AG04450 (cell line): ENCODE measurements around the gene PGR. TPM values are rescaled to one million over a fixed set of nuclear protein-coding genes. Genes with fewer than 3 reads are reported as not detected.
"Not testable (repeated sequence)": the region's sequence is repeated elsewhere in the genome, so short reads cannot be mapped to it uniquely, and the experiment has no call there.

ENCODE experiments used
- CTCF ChIA-PET: fragments of 300-600, 350-600 bp; formaldehyde crosslinking; extraction: SDS; loops from one replicate; lab custom pipeline; 2022; ENCODE audit warnings: antibody characterized with exemption, inconsistent platforms; lab: Charles Lee
- POLR2A ChIA-PET: fragments of 350-600 bp; formaldehyde crosslinking; extraction: SDS; loops from one replicate; lab custom pipeline; 2021; ENCODE audit warnings: antibody characterized with exemption, inconsistent platforms; lab: Yijun Ruan, JAX
- DNase-seq: peaks from one replicate; pipeline ENCODE4 v3.0.0-alpha.2; 2011; ENCODE audit warnings: low read depth, low spot score
- H3K27ac ChIP-seq: one replicate; pipeline ENCODE4 v1.5.1; 2012; ENCODE audit warnings: low read depth, low read length, control low read depth
- H3K27me3 ChIP-seq: one replicate; pipeline ENCODE4 v1.6.0; 2012; ENCODE audit warnings: low read length; ENCODE audit not compliant: control insufficient read depth, insufficient read depth
- H3K4me3 ChIP-seq: 2 replicates; pipeline ENCODE4 v1.5.1; 2011; ENCODE audit warnings: mild to moderate bottlenecking, low read depth, low read length, control low read depth
- H3K9me3 ChIP-seq: 2 replicates; pipeline ENCODE4 v1.5.1; 2012; ENCODE audit warnings: low read length; ENCODE audit not compliant: control insufficient read depth, insufficient read depth
- polyA plus RNA-seq: library from polyadenylated mRNA; depleted of rRNA; stranded (reverse); fragments of >200 nt; gene quantifications from 2 replicates; pipeline ENCODE4 v1.2.3, GENCODE V29; 2011
- TF ChIP-seq, protein P1 (sequence below): IDR thresholded peaks from 2 replicates; pipeline ENCODE4 v1.5.1; 2011; ENCODE audit warnings: low read depth, low read length, control low read depth, inconsistent platforms

Gene PGR
- polyA plus RNA-seq, 1 experiment, result not detected

DNA sequence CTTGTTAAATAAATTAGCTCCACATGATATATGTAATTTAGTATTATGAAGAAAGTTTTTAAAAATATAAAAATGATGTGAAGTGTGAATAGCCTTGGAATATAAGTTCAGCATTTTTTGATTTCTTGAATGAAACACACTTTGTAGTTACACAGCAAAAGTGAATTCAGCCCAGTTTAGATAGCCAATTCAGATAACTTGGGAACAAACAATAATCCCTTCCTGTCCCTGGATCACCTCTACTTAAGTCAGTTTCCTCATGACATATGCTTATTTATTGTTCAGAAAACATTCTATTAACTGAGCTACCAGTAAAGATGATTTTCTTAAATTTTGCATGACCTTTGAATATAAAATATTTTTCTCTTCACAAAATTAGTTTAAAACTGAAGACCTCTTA lies 107.4 kb downstream of the PGR start:
- ChIA-PET CTCF (no interaction called here), POLR2A (no interaction called here)
- no peaks in the 10 kb centered on the region for H3K9me3 ChIP-seq

DNA sequence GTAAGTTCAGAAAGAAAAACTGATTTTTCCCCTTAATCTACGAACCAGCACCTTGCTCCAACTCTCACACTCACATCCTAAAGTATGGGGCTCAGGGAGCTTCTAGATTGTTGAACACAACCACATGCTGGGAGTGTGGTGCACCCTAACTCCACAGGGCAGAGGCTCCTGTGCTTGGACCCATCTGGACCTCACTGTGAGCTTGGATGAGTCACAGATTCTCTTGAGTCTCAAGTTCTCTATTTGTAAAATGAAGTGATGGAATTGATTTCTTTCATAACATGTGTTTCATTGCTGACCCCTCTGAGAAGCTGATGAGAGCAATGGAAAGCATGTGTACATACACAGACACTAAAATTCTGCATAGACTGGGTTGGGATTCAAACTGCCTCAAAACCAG lies 109.7 kb downstream of the PGR start:
- H3K9me3 ChIP-seq, result no peaks in the 10 kb centered on the region
- ChIA-PET CTCF (no interaction called here), POLR2A (no interaction called here)
- TF ChIP-seq, protein P1, sequence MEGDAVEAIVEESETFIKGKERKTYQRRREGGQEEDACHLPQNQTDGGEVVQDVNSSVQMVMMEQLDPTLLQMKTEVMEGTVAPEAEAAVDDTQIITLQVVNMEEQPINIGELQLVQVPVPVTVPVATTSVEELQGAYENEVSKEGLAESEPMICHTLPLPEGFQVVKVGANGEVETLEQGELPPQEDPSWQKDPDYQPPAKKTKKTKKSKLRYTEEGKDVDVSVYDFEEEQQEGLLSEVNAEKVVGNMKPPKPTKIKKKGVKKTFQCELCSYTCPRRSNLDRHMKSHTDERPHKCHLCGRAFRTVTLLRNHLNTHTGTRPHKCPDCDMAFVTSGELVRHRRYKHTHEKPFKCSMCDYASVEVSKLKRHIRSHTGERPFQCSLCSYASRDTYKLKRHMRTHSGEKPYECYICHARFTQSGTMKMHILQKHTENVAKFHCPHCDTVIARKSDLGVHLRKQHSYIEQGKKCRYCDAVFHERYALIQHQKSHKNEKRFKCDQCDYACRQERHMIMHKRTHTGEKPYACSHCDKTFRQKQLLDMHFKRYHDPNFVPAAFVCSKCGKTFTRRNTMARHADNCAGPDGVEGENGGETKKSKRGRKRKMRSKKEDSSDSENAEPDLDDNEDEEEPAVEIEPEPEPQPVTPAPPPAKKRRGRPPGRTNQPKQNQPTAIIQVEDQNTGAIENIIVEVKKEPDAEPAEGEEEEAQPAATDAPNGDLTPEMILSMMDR, result no peak
- no peaks in the 10 kb centered on the region for H3K27me3 ChIP-seq
- no peak overlapping the region for H3K4me3 ChIP-seq
- no peak for DNase-seq
- H3K27ac ChIP-seq, result no peak overlapping the region

More for the DNA sequence above, 107.4 kb downstream of the PGR start:
- TF ChIP-seq, protein P1, result no peak
- no peak overlapping the region for H3K4me3 ChIP-seq
- H3K27ac ChIP-seq, result no peak overlapping the region
- DNase-seq, result no peak
- no peaks in the 10 kb centered on the region for H3K27me3 ChIP-seq

DNA sequence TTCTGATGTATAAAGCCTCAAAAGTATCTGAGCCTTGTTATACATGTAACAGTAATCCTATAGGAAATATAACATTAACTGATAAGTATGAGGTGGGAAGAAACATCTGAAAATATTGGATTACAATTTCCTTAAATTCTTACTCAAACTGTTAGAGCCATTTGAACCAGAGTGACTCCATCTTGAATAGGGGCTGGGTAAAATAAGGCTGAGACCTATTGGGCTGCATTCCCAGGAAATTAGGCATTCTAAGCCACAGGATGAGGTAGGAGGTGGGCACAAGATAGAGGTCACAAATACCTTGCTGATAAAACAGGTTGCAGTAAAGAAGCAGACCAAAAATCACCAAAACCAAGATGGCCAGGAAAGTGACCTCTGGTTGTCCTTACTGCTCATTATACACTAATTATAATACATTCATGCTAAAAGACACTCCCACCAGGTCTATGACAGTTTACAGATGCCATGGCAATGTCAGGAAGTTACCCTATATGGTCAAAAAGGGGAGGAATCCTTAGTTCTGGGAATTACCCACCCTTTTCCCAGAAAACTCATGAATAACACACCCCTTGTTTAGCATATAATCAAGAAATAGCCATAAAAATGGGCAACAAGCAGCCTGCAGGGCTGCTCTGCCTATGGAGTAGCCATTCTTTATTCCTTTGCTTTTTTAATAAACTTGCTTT lies 114.9 kb downstream of the PGR start:
- Histone ChIP-seq H3K4me3 (no peak overlapping the region), H3K9me3 (no peaks in the 10 kb centered on the region), H3K27ac (no peak overlapping the region), H3K27me3 (no peaks in the 10 kb centered on the region)
- POLR2A ChIA-PET, result no interaction called here
- no peak for DNase-seq
- TF ChIP-seq, protein P1, result no peak
- CTCF ChIA-PET, result no interaction called here

DNA sequence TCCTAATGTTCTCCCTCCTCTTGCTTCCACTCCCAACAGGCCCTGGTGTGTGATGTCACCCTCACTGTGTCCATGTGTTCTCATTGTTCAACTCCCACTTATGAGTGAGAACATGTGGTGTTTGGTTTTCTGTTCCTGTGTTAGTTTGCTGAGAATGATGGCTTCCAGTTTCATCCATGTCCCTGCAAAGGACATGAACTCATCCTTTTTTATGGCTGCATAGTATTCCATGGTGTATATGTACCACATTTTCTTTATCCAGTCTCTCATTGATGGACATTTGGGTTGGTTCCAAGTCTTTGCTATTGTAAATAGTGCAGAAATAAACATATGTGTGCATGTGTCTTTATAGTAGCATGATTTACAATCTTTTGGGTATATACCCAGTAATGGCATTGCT lies 115.9 kb downstream of the PGR start:
- DNase-seq, H3K27ac ChIP-seq, H3K4me3 ChIP-seq, POLR2A ChIA-PET, H3K9me3 ChIP-seq, H3K27me3 ChIP-seq: not testable (repeated sequence)
- CTCF ChIA-PET, result interaction anchor here (1.5 kb wide), 1 partner anchor 437 kb away, joined by 3 read pairs; no protein-coding TSS in a partner anchor

DNA sequence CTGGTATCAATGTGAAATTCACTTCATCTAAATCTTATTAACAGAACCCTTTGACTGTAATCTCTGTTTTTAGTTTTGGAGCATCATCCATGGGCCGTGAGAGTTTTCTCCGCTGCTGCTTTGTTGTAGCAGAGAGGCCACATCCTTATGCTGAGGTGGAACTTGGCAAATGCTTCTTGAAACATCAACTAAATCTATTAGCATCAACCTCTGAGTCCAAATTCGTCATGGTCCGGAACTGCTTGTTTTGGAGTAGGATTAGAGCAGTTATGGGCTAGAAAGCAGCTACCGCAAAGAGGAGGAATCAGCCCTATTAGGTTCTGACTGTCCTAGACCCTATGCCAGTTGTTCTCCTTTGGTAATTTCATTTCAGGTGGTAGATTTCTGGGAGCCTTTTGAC lies 117.7 kb downstream of the PGR start:
- POLR2A ChIA-PET, result no interaction called here
- CTCF ChIA-PET, result no interaction called here
- TF ChIP-seq, protein P1, result no peak
- no peaks in the 10 kb centered on the region for H3K27me3 ChIP-seq
- no peak for DNase-seq
- no peaks in the 10 kb centered on the region for H3K9me3 ChIP-seq
- H3K27ac ChIP-seq, result no peak overlapping the region
- no peak overlapping the region for H3K4me3 ChIP-seq
